HCT116 (cell line): ENCODE data around the gene HLA-DRB1. TPM values are rescaled to one million over a fixed set of nuclear protein-coding genes. Genes with fewer than 3 reads are reported as not detected.

Source experiments
- ATAC-seq: fragments of 200-7000 bp; cut with Tn5 transposase; 2 replicates; pipeline ENCODE4 v1.9.1; 2020; ENCODE audit warnings: mild to moderate bottlenecking, moderate library complexity
- BruUV-seq: library from RNA; stranded (reverse); fragments of 400-500 nt; replicated peaks from 2 replicates; lab custom pipeline; 2021; lab: Mats Ljungman, UMichigan
- CTCF ChIA-PET: fragments of 300-600 bp; sonication (Branson Sonifier 250); formaldehyde crosslinking; loops from one replicate; lab custom pipeline; 2021; ENCODE audit warnings: antibody characterized with exemption; lab: Charles Lee
- POLR2A ChIA-PET: fragments of 300-600, 350-600 bp; sonication (Branson Sonifier 250); formaldehyde crosslinking; loops from one replicate; lab custom pipeline; 2021; ENCODE audit warnings: antibody characterized with exemption; lab: Charles Lee
- RAD21 ChIA-PET, 2 experiments: fragments of 300-600 bp; sonication (Branson Sonifier 250); formaldehyde crosslinking; loops; one replicate each; lab custom pipeline; 2023; ENCODE audit warnings: low total read pairs in 2 of 2; ENCODE audit not compliant: uncharacterized antibody in 2 of 2, unreplicated experiment in 2 of 2, low non-redundant PET in 1 of 2; lab: Charles Lee
- DNase-seq: peaks from one replicate; pipeline ENCODE4 v3.0.0-alpha.2; 2010; ENCODE audit warnings: low read depth, low spot score
- H2AFZ ChIP-seq: fragments of 200-600 bp; shearing (Covaris generic), sonication (generic); 2 replicates; pipeline ENCODE4 v1.6.1; 2017; ENCODE audit warnings: low read depth, mixed run types, mixed read lengths, antibody characterized with exemption, low read length; ENCODE audit not compliant: poor library complexity, severe bottlenecking
- H3K27ac ChIP-seq: 2 replicates; pipeline ENCODE4 v1.5.1; 2012; ENCODE audit warnings: low read depth, low read length
- H3K27me3 ChIP-seq: fragments of 200-600 bp; sonication (generic); 2 replicates; pipeline ENCODE4 v1.6.1; 2016; ENCODE audit warnings: mixed run types, low read length, mixed read lengths; ENCODE audit not compliant: insufficient read depth
- H3K36me3 ChIP-seq, 2 experiments: fragments of 200-500 bp in 1 of 2; fragments of 200-600 bp in 1 of 2; sonication (Bioruptor generic) in 1 of 2; sonication (generic) in 1 of 2; 2 replicates each; pipeline versions ENCODE4 v1.5.1 to v1.6.1; 2014 to 2016; ENCODE audit warnings: low read length in 2 of 2, inconsistent platforms in 1 of 2, mixed read lengths in 1 of 2, mixed run types in 1 of 2; ENCODE audit not compliant: insufficient read depth in 2 of 2, control insufficient read depth in 1 of 2
- H3K4me1 ChIP-seq, 2 experiments: fragments of 200-600 bp in 1 of 2; sonication (generic) in 1 of 2; 2 replicates each; pipeline versions ENCODE4 v1.5.1 to v1.6.1; 2012 to 2017; ENCODE audit warnings: low read length in 2 of 2, inconsistent platforms in 1 of 2, mild to moderate bottlenecking in 1 of 2, mixed read lengths in 1 of 2, mixed run types in 1 of 2, moderate library complexity in 1 of 2; ENCODE audit not compliant: insufficient read depth in 2 of 2, control insufficient read depth in 1 of 2
- H3K4me2 ChIP-seq: fragments of 200-600 bp; sonication (generic); 2 replicates; pipeline ENCODE4 v1.6.1; 2017; ENCODE audit warnings: mixed run types, low read length, mixed read lengths
- H3K4me3 ChIP-seq, 2 experiments: fragments of 200-600 bp in 1 of 2; sonication (generic) in 1 of 2; replicated peaks in 1 of 2; 2 replicates each; pipeline ENCODE4 v1.5.1; 2011 to 2016; ENCODE audit warnings: low read length in 2 of 2, control low read depth in 1 of 2, low read depth in 1 of 2, mild to moderate bottlenecking in 1 of 2, mixed read lengths in 1 of 2, mixed run types in 1 of 2
- H3K79me2 ChIP-seq: fragments of 200-600 bp; sonication (generic); 2 replicates; pipeline ENCODE4 v1.6.1; 2017; ENCODE audit warnings: mild to moderate bottlenecking, mixed run types, low read length, moderate library complexity, mixed read lengths; ENCODE audit not compliant: insufficient read depth
- H3K9ac ChIP-seq: fragments of 200-600 bp; sonication (generic); 2 replicates; pipeline ENCODE4 v1.6.1; 2016; ENCODE audit warnings: low read length, mixed read lengths
- H3K9me2 ChIP-seq: fragments of 200-600 bp; sonication (generic), shearing (Covaris generic); 2 replicates; pipeline ENCODE4 v1.6.1; 2017; ENCODE audit warnings: mixed run types, mild to moderate bottlenecking, moderate library complexity; ENCODE audit not compliant: insufficient read depth
- H3K9me3 ChIP-seq, 2 experiments: fragments of 200-500 bp in 1 of 2; fragments of 200-600 bp in 1 of 2; sonication (Bioruptor generic) in 1 of 2; sonication (generic) in 1 of 2; 2 replicates each; pipeline ENCODE4 v1.6.1; 2014 to 2017; ENCODE audit warnings: low read length in 2 of 2, mixed read lengths in 2 of 2, inconsistent platforms in 1 of 2, low read depth in 1 of 2, mild to moderate bottlenecking in 1 of 2, mixed run types in 1 of 2, moderate library complexity in 1 of 2; ENCODE audit not compliant: control insufficient read depth in 1 of 2, insufficient read depth in 1 of 2
- H4K20me1 ChIP-seq: fragments of 200-600 bp; sonication (generic), shearing (Covaris generic); 2 replicates; pipeline ENCODE4 v1.6.1; 2017; ENCODE audit warnings: mixed run types, mild to moderate bottlenecking, moderate library complexity; ENCODE audit not compliant: insufficient read depth
- CEBPB ChIP-seq: IDR thresholded peaks from 2 replicates; pipeline ENCODE4 v1.6.1; 2012; ENCODE audit warnings: low read depth
- ELF1 ChIP-seq: IDR thresholded peaks from 2 replicates; pipeline ENCODE4 v1.6.1; 2012; ENCODE audit warnings: low read depth, borderline replicate concordance
- EZH2phosphoT487 ChIP-seq: fragments of 200-600 bp; IDR thresholded peaks from 2 replicates; pipeline ENCODE4 v1.6.1; 2018; ENCODE audit warnings: antibody characterized with exemption, borderline replicate concordance
- JUND ChIP-seq: IDR thresholded peaks from 2 replicates; pipeline ENCODE4 v1.6.1; 2012
- POLR2AphosphoS5 ChIP-seq: IDR thresholded peaks from 2 replicates; pipeline ENCODE4 v1.6.1; 2011; ENCODE audit warnings: mild to moderate bottlenecking, low read depth, low read length, moderate library complexity
- RAD21 ChIP-seq: IDR thresholded peaks from 2 replicates; pipeline ENCODE4 v1.6.1; 2012; ENCODE audit warnings: low read depth, mild to moderate bottlenecking
- SP1 ChIP-seq: IDR thresholded peaks from 2 replicates; pipeline ENCODE4 v1.6.1; 2012; ENCODE audit warnings: low read depth
- SRF ChIP-seq: IDR thresholded peaks from 2 replicates; pipeline ENCODE4 v1.6.1; 2012; ENCODE audit warnings: low read depth
- YY1 ChIP-seq: IDR thresholded peaks from 2 replicates; pipeline ENCODE4 v1.6.1; 2011; ENCODE audit warnings: low read length, low read depth, moderate library complexity, mild to moderate bottlenecking; ENCODE audit not compliant: insufficient replicate concordance; ENCODE audit errors: extremely low read depth
- ZFX ChIP-seq: fragments of 450-650 bp; IDR thresholded peaks from 2 replicates; pipeline ENCODE4 v1.6.1; 2017
- ZNF274 ChIP-seq: fragments of 200-500 bp; sonication (Bioruptor generic); IDR thresholded peaks from 2 replicates; pipeline ENCODE4 v1.6.1; 2014; ENCODE audit warnings: mild to moderate bottlenecking, low read depth, low read length, inconsistent platforms
- intact Hi-C: fragments of 100-400 bp; cut with micrococcal nuclease; formaldehyde crosslinking; loops from 2 replicates; pipeline ENCODE4 v1.10.0; 2022
- total RNA-seq: library from RNA; stranded (reverse); gene quantifications from one replicate; pipeline ENCODE4 v1.2.1, GENCODE V29; 2021; ENCODE audit not compliant: unreplicated experiment
- TF ChIP-seq, protein P1 (sequence below): IDR thresholded peaks from 2 replicates; pipeline ENCODE4 v1.6.1; 2011; ENCODE audit warnings: mild to moderate bottlenecking, low read length, moderate library complexity; ENCODE audit not compliant: insufficient replicate concordance; ENCODE audit errors: extremely low read depth
- TF ChIP-seq, protein P2 (sequence below), 3 experiments: fragments of 200-600 bp in 1 of 3; sonication (generic) in 1 of 3; IDR thresholded peaks in 2 of 3; conservative IDR thresholded peaks in 1 of 3; 2 replicates each; pipeline ENCODE4 v1.5.1; 2012 to 2017; ENCODE audit warnings: low read depth in 2 of 3, low read length in 2 of 3, antibody characterized with exemption in 1 of 3, borderline replicate concordance in 1 of 3, control low read depth in 1 of 3, mild to moderate bottlenecking in 1 of 3, mixed read lengths in 1 of 3, mixed run types in 1 of 3, moderate library complexity in 1 of 3; ENCODE audit not compliant: insufficient read depth in 1 of 3
- TF ChIP-seq, protein P3 (sequence below): IDR thresholded peaks from 2 replicates; pipeline ENCODE4 v1.6.1; 2012
- TF ChIP-seq, protein P4 (sequence below): IDR thresholded peaks from 2 replicates; pipeline ENCODE4 v1.6.1; 2012; ENCODE audit warnings: low read depth

HLA-DRB1 gene
- total RNA-seq, 1 experiment from 2014 or later = 2.7 TPM

DNA sequence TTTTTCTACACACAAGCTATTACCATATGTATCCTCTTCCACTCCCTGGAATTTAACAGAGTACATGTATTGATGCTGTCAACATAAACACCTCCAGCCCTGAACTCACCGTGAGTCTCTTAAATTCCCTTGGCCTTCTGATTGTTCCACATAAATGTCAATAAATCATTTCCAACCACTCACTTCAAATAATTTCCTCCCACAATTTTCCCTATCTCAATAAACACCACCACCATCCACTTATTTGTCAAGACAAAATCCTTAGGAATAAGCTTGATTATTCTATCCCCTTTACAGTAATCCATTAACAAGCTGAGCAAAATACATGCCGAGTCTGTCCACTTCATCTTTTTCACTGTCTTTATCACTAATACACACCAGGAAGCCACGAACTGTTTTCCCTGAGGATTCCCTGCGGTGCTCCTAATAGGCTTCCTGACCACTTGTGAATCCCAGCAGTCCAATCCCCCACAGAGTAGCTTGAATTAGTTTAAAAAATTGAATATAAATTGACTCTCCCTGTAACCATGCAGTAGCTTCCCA is 19.2 kb downstream of the HLA-DRB1 start:
- no peaks in the 10 kb centered on the region for H3K79me2 ChIP-seq
- CTCF ChIA-PET = no interaction called here
- H3K27ac ChIP-seq = no peak overlapping the region
- no peaks in the 10 kb centered on the region for H4K20me1 ChIP-seq
- no peaks in the 10 kb centered on the region for H3K9me3 ChIP-seq
- TF ChIP-seq ZFX (no peak), RAD21 (no peak), EZH2phosphoT487 (no peak), ELF1 (no peak), CEBPB (no peak), SRF (no peak), YY1 (no peak), ZNF274 (no peak), SP1 (no peak), JUND (no peak), POLR2AphosphoS5 (no peak)
- TF ChIP-seq, protein P1, sequence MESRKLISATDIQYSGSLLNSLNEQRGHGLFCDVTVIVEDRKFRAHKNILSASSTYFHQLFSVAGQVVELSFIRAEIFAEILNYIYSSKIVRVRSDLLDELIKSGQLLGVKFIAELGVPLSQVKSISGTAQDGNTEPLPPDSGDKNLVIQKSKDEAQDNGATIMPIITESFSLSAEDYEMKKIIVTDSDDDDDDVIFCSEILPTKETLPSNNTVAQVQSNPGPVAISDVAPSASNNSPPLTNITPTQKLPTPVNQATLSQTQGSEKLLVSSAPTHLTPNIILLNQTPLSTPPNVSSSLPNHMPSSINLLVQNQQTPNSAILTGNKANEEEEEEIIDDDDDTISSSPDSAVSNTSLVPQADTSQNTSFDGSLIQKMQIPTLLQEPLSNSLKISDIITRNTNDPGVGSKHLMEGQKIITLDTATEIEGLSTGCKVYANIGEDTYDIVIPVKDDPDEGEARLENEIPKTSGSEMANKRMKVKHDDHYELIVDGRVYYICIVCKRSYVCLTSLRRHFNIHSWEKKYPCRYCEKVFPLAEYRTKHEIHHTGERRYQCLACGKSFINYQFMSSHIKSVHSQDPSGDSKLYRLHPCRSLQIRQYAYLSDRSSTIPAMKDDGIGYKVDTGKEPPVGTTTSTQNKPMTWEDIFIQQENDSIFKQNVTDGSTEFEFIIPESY = no peak
- TF ChIP-seq, protein P2, sequence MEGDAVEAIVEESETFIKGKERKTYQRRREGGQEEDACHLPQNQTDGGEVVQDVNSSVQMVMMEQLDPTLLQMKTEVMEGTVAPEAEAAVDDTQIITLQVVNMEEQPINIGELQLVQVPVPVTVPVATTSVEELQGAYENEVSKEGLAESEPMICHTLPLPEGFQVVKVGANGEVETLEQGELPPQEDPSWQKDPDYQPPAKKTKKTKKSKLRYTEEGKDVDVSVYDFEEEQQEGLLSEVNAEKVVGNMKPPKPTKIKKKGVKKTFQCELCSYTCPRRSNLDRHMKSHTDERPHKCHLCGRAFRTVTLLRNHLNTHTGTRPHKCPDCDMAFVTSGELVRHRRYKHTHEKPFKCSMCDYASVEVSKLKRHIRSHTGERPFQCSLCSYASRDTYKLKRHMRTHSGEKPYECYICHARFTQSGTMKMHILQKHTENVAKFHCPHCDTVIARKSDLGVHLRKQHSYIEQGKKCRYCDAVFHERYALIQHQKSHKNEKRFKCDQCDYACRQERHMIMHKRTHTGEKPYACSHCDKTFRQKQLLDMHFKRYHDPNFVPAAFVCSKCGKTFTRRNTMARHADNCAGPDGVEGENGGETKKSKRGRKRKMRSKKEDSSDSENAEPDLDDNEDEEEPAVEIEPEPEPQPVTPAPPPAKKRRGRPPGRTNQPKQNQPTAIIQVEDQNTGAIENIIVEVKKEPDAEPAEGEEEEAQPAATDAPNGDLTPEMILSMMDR (IDR thresholded peaks at IDR 0.05 in 2 of 3, conservative IDR thresholded peaks at IDR 0.05 in 1 of 3; ENCODE audit: borderline replicate concordance in 1 of 3, insufficient read depth in 1 of 3, low read depth in 2 of 3, low read length in 2 of 3) = no peak
- TF ChIP-seq, protein P3, sequence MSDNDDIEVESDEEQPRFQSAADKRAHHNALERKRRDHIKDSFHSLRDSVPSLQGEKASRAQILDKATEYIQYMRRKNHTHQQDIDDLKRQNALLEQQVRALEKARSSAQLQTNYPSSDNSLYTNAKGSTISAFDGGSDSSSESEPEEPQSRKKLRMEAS = no peak
- TF ChIP-seq, protein P4, sequence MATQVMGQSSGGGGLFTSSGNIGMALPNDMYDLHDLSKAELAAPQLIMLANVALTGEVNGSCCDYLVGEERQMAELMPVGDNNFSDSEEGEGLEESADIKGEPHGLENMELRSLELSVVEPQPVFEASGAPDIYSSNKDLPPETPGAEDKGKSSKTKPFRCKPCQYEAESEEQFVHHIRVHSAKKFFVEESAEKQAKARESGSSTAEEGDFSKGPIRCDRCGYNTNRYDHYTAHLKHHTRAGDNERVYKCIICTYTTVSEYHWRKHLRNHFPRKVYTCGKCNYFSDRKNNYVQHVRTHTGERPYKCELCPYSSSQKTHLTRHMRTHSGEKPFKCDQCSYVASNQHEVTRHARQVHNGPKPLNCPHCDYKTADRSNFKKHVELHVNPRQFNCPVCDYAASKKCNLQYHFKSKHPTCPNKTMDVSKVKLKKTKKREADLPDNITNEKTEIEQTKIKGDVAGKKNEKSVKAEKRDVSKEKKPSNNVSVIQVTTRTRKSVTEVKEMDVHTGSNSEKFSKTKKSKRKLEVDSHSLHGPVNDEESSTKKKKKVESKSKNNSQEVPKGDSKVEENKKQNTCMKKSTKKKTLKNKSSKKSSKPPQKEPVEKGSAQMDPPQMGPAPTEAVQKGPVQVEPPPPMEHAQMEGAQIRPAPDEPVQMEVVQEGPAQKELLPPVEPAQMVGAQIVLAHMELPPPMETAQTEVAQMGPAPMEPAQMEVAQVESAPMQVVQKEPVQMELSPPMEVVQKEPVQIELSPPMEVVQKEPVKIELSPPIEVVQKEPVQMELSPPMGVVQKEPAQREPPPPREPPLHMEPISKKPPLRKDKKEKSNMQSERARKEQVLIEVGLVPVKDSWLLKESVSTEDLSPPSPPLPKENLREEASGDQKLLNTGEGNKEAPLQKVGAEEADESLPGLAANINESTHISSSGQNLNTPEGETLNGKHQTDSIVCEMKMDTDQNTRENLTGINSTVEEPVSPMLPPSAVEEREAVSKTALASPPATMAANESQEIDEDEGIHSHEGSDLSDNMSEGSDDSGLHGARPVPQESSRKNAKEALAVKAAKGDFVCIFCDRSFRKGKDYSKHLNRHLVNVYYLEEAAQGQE = no peak
- TF ChIP-seq, all 23 proteins: peak for 0
- BruUV-seq = no TSS peak
- no peaks in the 10 kb centered on the region for H3K4me1 ChIP-seq
- ATAC-seq = no peak
- no peak overlapping the region for H3K4me3 ChIP-seq
- no peak overlapping the region for H3K9ac ChIP-seq
- H2AFZ ChIP-seq = no peak overlapping the region
- no peak for DNase-seq
- RAD21 ChIA-PET = no interaction called here
- H3K4me2 ChIP-seq = no peak overlapping the region
- no peaks in the 10 kb centered on the region for H3K9me2 ChIP-seq
- H3K27me3 ChIP-seq = no peaks in the 10 kb centered on the region
- POLR2A ChIA-PET = no interaction called here
- intact Hi-C loops = loop anchor here (5.0 kb wide), 1 partner anchor 43 kb away; no protein-coding TSS in a partner anchor
- no peaks in the 10 kb centered on the region for H3K36me3 ChIP-seq
